Ovary (tissue), 9 donors: ENCODE data around the gene CAMK2N2. TPM values are rescaled to one million over a fixed set of nuclear protein-coding genes. Genes with fewer than 3 reads are reported as not detected.

Experiments
- DNase-seq, 5 donors: peaks; one replicate each; pipeline ENCODE4 v3.0.0-alpha.2; 2019 to 2020
- H3K27ac ChIP-seq, 2 donors: fragments of 200-600 bp; one replicate each; pipeline versions ENCODE4 v1.5.1 to v1.8.0; 2019 to 2022
- H3K27me3 ChIP-seq: fragments of 200-600 bp; one replicate; pipeline ENCODE4 v1.8.0; 2022
- H3K36me3 ChIP-seq: fragments of 200-600 bp; sonication (generic); one replicate; pipeline ENCODE4 v1.5.1; 2019
- H3K4me1 ChIP-seq: one replicate; pipeline ENCODE4 v1.8.1; 2013; ENCODE audit warnings: mild to moderate bottlenecking, moderate library complexity; ENCODE audit not compliant: insufficient read depth
- H3K4me3 ChIP-seq: fragments of 200-600 bp; sonication (generic); one replicate; pipeline ENCODE4 v1.5.1; 2017
- H3K9me3 ChIP-seq, 2 donors: fragments of 200-600 bp in 1 of 2; sonication (generic) in 1 of 2; one replicate each; pipeline versions ENCODE4 v1.5.1 to v1.8.1; 2013 to 2019; ENCODE audit warnings: mild to moderate bottlenecking in 1 of 2, moderate library complexity in 1 of 2
- EP300 ChIP-seq: sonication (generic); formaldehyde crosslinking; IDR thresholded peaks from one replicate; pipeline ENCODE4 v1.6.1; 2017; ENCODE audit warnings: antibody characterized with exemption
- POLR2A ChIP-seq: fragments of 450-650 bp; IDR thresholded peaks from one replicate; pipeline ENCODE4 v1.6.1; 2017; ENCODE audit warnings: antibody characterized with exemption, mild to moderate bottlenecking, moderate library complexity
- WGBS, 3 donors: extraction: QIAGEN DNeasy Blood & Tissue Kit in 1 of 3; methylation state at CpG; one replicate each; pipeline versions ENCODE4 v1.1.5 to v1.1.7; 2013 to 2017; 5-methylcytosine and 5-hydroxymethylcytosine counted together
- intact Hi-C, 4 donors: fragments of 100-400 bp; cut with DNase I; formaldehyde crosslinking; loops; one replicate each; pipeline versions ENCODE4 v1.11.0 to v1.15.1; 2022 to 2023
- polyA plus RNA-seq, 2 donors: library from polyadenylated mRNA; stranded (reverse); fragments of 200-250 nt in 1 of 2; fragments of 350-450 nt in 1 of 2; fragmentation: Illumina TruSeq in 1 of 2; extraction: RNeasy Lipid Tissue Mini Kit (QIAGEN cat#74804) in 1 of 2; gene quantifications; one replicate each; pipeline ENCODE4 v1.2.3, GENCODE V29; 2013 to 2014
- total RNA-seq, 7 donors: library from RNA; depleted of rRNA in 2 of 7; stranded (reverse); fragments of >200 nt in 2 of 7; fragmentation: NEBNext Ultra II Directional in 3 of 7; extraction: Animal tissue kit (Norgen Biotek cat#: 25700) in 3 of 7; gene quantifications; one replicate each; pipeline versions ENCODE4 v1.1.0 to v1.2.4, GENCODE V29; 2016 to 2023
- TF ChIP-seq, protein P1 (sequence below), 3 donors: fragments of 450-650 bp in 2 of 3; fragments of 200-600 bp in 1 of 3; IDR thresholded peaks; one replicate each; pipeline versions ENCODE4 v1.5.1 to v1.8.0; 2016 to 2022; ENCODE audit warnings: antibody characterized with exemption in 3 of 3, mild to moderate bottlenecking in 1 of 3
- donor health status: DM: no; HTN: no; CAD: no; lungs with moderate emphysema.
- donor health status: DM: no; HTN: no; CAD: no.
- donor health status: Bipolar disorder and iron deficiency.
- donor health status: DM: yes; HTN: yes; CAD: no.
- donor health status: DM: no; HTN: no; CAD: no.
- donor health status: DM: yes; HTN: yes; CAD: no.

The CAMK2N2 gene
- total and polyA plus RNA-seq, 9 donors, result 0.08 to 0.26 (median 0.18) TPM; not detected in 5

DNA sequence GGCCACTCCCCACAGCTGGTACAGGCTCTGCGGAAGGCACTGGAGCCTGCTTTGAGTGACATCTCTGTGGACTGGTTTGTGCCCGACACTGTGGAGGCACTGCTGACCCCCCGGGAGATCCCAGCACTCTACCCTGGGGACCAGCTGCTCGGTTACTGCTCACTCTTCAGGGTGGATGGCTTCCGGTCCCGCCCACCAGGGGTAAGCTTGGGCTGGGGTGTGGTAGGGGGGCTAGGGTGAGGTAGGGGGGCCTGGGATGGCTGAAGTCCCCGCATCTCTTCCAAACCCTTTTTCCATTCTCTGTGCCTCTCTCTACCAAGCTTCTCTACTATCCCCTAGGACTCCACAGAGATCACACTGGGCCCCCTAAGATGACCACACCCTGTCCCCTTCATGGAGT is 24.1 kb downstream of the CAMK2N2 start:
- 63 to 74% (median 72%) methylated on average over 7 of the region's 7 CpGs for WGBS, 3 donors
- intact Hi-C loops, result loop anchor here in 1 of 4 donors (5.0 kb wide), 1 partner anchor 705 kb away; no protein-coding TSS in a partner anchor
- Histone ChIP-seq H3K4me3 (no peak overlapping the region), H3K36me3 (no peaks in the 10 kb centered on the region), H3K4me1 (peaks cover 7% of the 10 kb centered on the region), H3K27ac (no peak overlapping the region), H3K27me3 (no peaks in the 10 kb centered on the region), H3K9me3 (no peaks in the 10 kb centered on the region)
- TF ChIP-seq POLR2A, result no peak
- TF ChIP-seq, protein P1, sequence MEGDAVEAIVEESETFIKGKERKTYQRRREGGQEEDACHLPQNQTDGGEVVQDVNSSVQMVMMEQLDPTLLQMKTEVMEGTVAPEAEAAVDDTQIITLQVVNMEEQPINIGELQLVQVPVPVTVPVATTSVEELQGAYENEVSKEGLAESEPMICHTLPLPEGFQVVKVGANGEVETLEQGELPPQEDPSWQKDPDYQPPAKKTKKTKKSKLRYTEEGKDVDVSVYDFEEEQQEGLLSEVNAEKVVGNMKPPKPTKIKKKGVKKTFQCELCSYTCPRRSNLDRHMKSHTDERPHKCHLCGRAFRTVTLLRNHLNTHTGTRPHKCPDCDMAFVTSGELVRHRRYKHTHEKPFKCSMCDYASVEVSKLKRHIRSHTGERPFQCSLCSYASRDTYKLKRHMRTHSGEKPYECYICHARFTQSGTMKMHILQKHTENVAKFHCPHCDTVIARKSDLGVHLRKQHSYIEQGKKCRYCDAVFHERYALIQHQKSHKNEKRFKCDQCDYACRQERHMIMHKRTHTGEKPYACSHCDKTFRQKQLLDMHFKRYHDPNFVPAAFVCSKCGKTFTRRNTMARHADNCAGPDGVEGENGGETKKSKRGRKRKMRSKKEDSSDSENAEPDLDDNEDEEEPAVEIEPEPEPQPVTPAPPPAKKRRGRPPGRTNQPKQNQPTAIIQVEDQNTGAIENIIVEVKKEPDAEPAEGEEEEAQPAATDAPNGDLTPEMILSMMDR (IDR thresholded peaks at IDR 0.05), result no peak
- no peak for TF ChIP-seq EP300
- DNase-seq, result no peak

GRCh38 chr3:184236636-184237035 is 24.7 kb downstream of the CAMK2N2 start:
- Histone ChIP-seq H3K9me3 (no peaks in the 10 kb centered on the region), H3K4me3 (no peak overlapping the region), H3K36me3 (no peaks in the 10 kb centered on the region), H3K27me3 (no peaks in the 10 kb centered on the region), H3K27ac (no peak overlapping the region), H3K4me1 (peaks cover 5% of the 10 kb centered on the region)
- DNase-seq, result no peak
- TF ChIP-seq, protein P1 (IDR thresholded peaks at IDR 0.05), result no peak
- TF ChIP-seq EP300 (no peak), POLR2A (no peak)
- WGBS, 3 donors, result 67 to 90% (median 71%) methylated on average over 3 of the region's 3 CpGs
- intact Hi-C loops, result loop anchor here in 1 of 4 donors (5.0 kb wide), 1 partner anchor 704 kb away; no protein-coding TSS in a partner anchor

- TF ChIP-seq, protein P1 (IDR thresholded peaks at IDR 0.05), result no peak
- TF ChIP-seq POLR2A (no peak), EP300 (no peak)
- no peaks in the 10 kb centered on the region for H3K9me3 ChIP-seq
- H3K36me3 ChIP-seq, result no peaks in the 10 kb centered on the region
- no peaks in the 10 kb centered on the region for H3K4me1 ChIP-seq
- H3K27ac ChIP-seq, result no peak overlapping the region
- WGBS, 3 donors, result 37 to 56% (median 51%) methylated on average over 14 of the region's 14 CpGs
- no peak overlapping the region for H3K4me3 ChIP-seq
- H3K27me3 ChIP-seq, result no peaks in the 10 kb centered on the region
- intact Hi-C loops, result loop anchor here in 1 of 4 donors (5.0 kb wide), 1 partner anchor 704 kb away; no protein-coding TSS in a partner anchor
- DNase-seq, result no peak
Measured at GRCh38 chr3:184236033-184236410, 25.3 kb downstream of the CAMK2N2 start.

- Histone ChIP-seq H3K36me3 (no peaks in the 10 kb centered on the region), H3K27ac (no peak overlapping the region), H3K9me3 (no peaks in the 10 kb centered on the region), H3K27me3 (no peaks in the 10 kb centered on the region), H3K4me1 (peaks cover 4% of the 10 kb centered on the region), H3K4me3 (no peak overlapping the region)
- DNase-seq, result no peak
- no peak for TF ChIP-seq POLR2A
- TF ChIP-seq, protein P1 (IDR thresholded peaks at IDR 0.05), result no peak
- TF ChIP-seq EP300, result no peak
- 73 to 84% (median 80%) methylated on average over 4 of the region's 4 CpGs for WGBS, 3 donors
- intact Hi-C loops, result loop anchor here in 1 of 4 donors (5.0 kb wide), 1 partner anchor 703 kb away; no protein-coding TSS in a partner anchor
Measured at GRCh38 chr3:184235381-184236032, 25.8 kb downstream of the CAMK2N2 start.
